Smooth muscle cell (in vitro differentiated cells): ENCODE data around the gene SERGEF. TPM values are rescaled to one million over a fixed set of nuclear protein-coding genes. Genes with fewer than 3 reads are reported as not detected.
"Not testable (repeated sequence)": the region's sequence is repeated elsewhere in the genome, so short reads cannot be mapped to it uniquely, and the experiment has no call there.

Experiments used
- DNase-seq: peaks from one replicate; lab custom pipeline; 2025; ENCODE audit not compliant: unreplicated experiment; lab: John Stamatoyannopoulos, UW
- H2AFZ ChIP-seq: fragments of 200-600 bp; sonication (generic); 2 replicates; pipeline ENCODE4 v1.6.0; 2016; ENCODE audit warnings: antibody characterized with exemption, low read depth, mild to moderate bottlenecking
- H3F3A ChIP-seq: fragments of 200-600 bp; sonication (generic); 2 replicates; pipeline ENCODE4 v1.6.0; 2017; ENCODE audit warnings: antibody characterized with exemption, low read depth
- H3K27ac ChIP-seq: fragments of 200-600 bp; sonication (generic); 2 replicates; pipeline ENCODE4 v1.5.1; 2016; ENCODE audit warnings: low read depth, mild to moderate bottlenecking
- H3K27me3 ChIP-seq: fragments of 200-600 bp; sonication (generic); 2 replicates; pipeline ENCODE4 v1.6.1; 2016; ENCODE audit warnings: low read depth, mild to moderate bottlenecking
- H3K36me3 ChIP-seq: fragments of 200-600 bp; sonication (generic); 2 replicates; pipeline ENCODE4 v1.5.1; 2016; ENCODE audit warnings: low read depth
- H3K4me1 ChIP-seq: fragments of 200-600 bp; sonication (generic); 2 replicates; pipeline ENCODE4 v1.5.1; 2016; ENCODE audit warnings: low read depth
- H3K4me2 ChIP-seq: fragments of 200-600 bp; sonication (generic); 2 replicates; pipeline ENCODE4 v1.6.0; 2016; ENCODE audit warnings: mild to moderate bottlenecking
- H3K4me3 ChIP-seq: fragments of 200-600 bp; sonication (generic); 2 replicates; pipeline ENCODE4 v1.5.1; 2016; ENCODE audit warnings: mild to moderate bottlenecking
- H3K79me2 ChIP-seq: fragments of 200-600 bp; sonication (generic); 2 replicates; pipeline ENCODE4 v1.6.0; 2016; ENCODE audit warnings: low read depth, mild to moderate bottlenecking
- H3K9ac ChIP-seq: fragments of 200-600 bp; sonication (generic); 2 replicates; pipeline ENCODE4 v1.6.0; 2016; ENCODE audit warnings: low read depth
- H3K9me3 ChIP-seq: fragments of 200-600 bp; sonication (generic); replicated peaks from 2 replicates; pipeline ENCODE4 v1.5.1; 2016; ENCODE audit warnings: low read depth
- H4K20me1 ChIP-seq: fragments of 200-600 bp; sonication (generic); 2 replicates; pipeline ENCODE4 v1.6.0; 2016; ENCODE audit warnings: low read depth
- CTCF ChIP-seq: fragments of 200-600 bp; sonication (generic); IDR thresholded peaks from 2 replicates; pipeline ENCODE4 v1.5.1; 2017; ENCODE audit warnings: borderline replicate concordance, mild to moderate bottlenecking, antibody characterized with exemption; ENCODE audit not compliant: insufficient read depth, poor library complexity, severe bottlenecking
- WGBS: methylation state at CpG from one replicate; pipeline ENCODE4 v1.1.7; 2016; ENCODE audit warnings: low lambda C conversion rate; 5-methylcytosine and 5-hydroxymethylcytosine counted together
- polyA plus RNA-seq: library from polyadenylated mRNA; unstranded; fragments of >200 nt; fragmentation: Nextera tagmentation; extraction: Ambion mirVana; gene quantifications from 2 replicates; pipeline ENCODE4 v1.2.1, GENCODE V29; 2016
- total RNA-seq: library from RNA; depleted of rRNA; stranded (reverse); fragments of >200 nt; gene quantifications from 2 replicates; pipeline ENCODE4 v1.2.3, GENCODE V29; 2014

SERGEF gene
- total and polyA plus RNA-seq, 2 experiments from 2014 or later = 4.9 to 7.4 TPM

GRCh38 chr11:18005376-18006129, 7.3 kb downstream of the SERGEF start:
- no peak for TF ChIP-seq CTCF
- no peak for DNase-seq
- no peaks in the 10 kb centered on the region for H3F3A ChIP-seq
- H3K4me3 ChIP-seq = no peak overlapping the region
- WGBS = 93% methylated on average over 4 of the region's 4 CpGs
- H3K79me2 ChIP-seq = no peaks in the 10 kb centered on the region
- no peak overlapping the region for H2AFZ ChIP-seq
- H3K4me1 ChIP-seq = no peaks in the 10 kb centered on the region
- no peaks in the 10 kb centered on the region for H3K9me3 ChIP-seq
- no peak overlapping the region for H3K4me2 ChIP-seq
- H3K27me3 ChIP-seq = no peaks in the 10 kb centered on the region
- H3K27ac ChIP-seq = no peak overlapping the region
- no peak overlapping the region for H3K9ac ChIP-seq
- no peaks in the 10 kb centered on the region for H3K36me3 ChIP-seq
- no peaks in the 10 kb centered on the region for H4K20me1 ChIP-seq

DNA sequence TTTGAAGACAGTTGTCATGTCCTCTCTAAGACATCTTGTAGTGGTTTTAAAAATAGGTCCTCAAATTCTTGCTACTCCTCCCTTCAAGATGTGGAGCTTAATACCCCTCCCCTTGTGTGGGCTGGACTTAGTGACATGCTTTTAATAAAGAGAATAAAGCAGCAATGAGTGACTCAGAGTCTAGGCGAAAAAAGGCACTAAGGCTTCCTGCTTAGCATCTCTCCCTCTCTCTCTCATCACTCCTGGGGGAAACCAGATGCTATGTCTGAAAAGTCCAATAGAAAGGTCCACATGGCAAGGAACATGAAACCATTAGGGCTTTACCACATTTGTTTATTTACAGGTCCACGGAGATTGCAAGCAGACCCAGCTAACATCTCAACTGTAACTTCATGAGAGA, 11.7 kb downstream of the SERGEF start:
- no peaks in the 10 kb centered on the region for H3K9me3 ChIP-seq
- H4K20me1 ChIP-seq = no peaks in the 10 kb centered on the region
- H3K27ac ChIP-seq = no peak overlapping the region
- no peaks in the 10 kb centered on the region for H3K4me1 ChIP-seq
- no peak overlapping the region for H3K9ac ChIP-seq
- H3K36me3 ChIP-seq = no peaks in the 10 kb centered on the region
- DNase-seq = no peak
- no peaks in the 10 kb centered on the region for H3K27me3 ChIP-seq
- H2AFZ ChIP-seq = no peak overlapping the region
- H3K4me3 ChIP-seq = no peak overlapping the region
- no peaks in the 10 kb centered on the region for H3F3A ChIP-seq
- no peaks in the 10 kb centered on the region for H3K79me2 ChIP-seq
- WGBS = 68% methylated on average over 2 of the region's 2 CpGs
- no peak overlapping the region for H3K4me2 ChIP-seq
- TF ChIP-seq CTCF = no peak

DNA sequence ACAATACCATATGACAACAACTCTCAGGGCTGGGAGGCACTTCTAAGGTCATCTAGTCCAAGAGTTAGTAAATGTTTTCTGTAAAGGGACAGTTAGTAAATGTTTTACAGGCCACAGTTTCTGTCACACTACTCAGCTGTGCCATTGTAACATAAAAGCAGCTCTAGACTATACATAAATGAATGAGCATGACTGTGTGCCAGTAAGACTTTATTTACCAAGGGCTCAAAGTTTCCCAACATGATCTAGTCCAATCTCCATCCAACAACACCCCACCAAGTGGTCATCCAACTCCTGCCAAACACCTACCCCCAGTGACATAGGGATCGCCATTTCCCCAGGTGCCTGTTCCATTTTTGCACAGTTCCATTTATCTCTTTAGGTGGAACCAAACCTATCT, 12.1 kb downstream of the SERGEF start:
- H3K36me3 ChIP-seq = no peaks in the 10 kb centered on the region
- H3K9ac ChIP-seq = no peak overlapping the region
- DNase-seq = no peak
- no peak overlapping the region for H2AFZ ChIP-seq
- H3F3A ChIP-seq = no peaks in the 10 kb centered on the region
- H3K27ac ChIP-seq = no peak overlapping the region
- H3K4me1 ChIP-seq = no peaks in the 10 kb centered on the region
- no peaks in the 10 kb centered on the region for H3K79me2 ChIP-seq
- H3K4me2 ChIP-seq = no peak overlapping the region
- 100% methylated on average over 1 of the region's 1 CpG for WGBS
- no peaks in the 10 kb centered on the region for H3K9me3 ChIP-seq
- no peaks in the 10 kb centered on the region for H3K27me3 ChIP-seq
- H4K20me1 ChIP-seq = no peaks in the 10 kb centered on the region
- no peak for TF ChIP-seq CTCF
- H3K4me3 ChIP-seq = no peak overlapping the region

GRCh38 chr11:18000128-18000527, 12.7 kb downstream of the SERGEF start:
- WGBS = 97% methylated on average over 4 of the region's 4 CpGs
- not testable (repeated sequence) for H3K4me2 ChIP-seq, H4K20me1 ChIP-seq, H3K79me2 ChIP-seq, H3F3A ChIP-seq, H3K27ac ChIP-seq, H2AFZ ChIP-seq, H3K4me1 ChIP-seq, H3K9me3 ChIP-seq, H3K36me3 ChIP-seq, H3K9ac ChIP-seq, H3K4me3 ChIP-seq, DNase-seq, H3K27me3 ChIP-seq
